ENCODE results near the gene HDAC6. TPM values are rescaled to one million over a fixed set of nuclear protein-coding genes. Genes with fewer than 3 reads are reported as not detected.

Gene HDAC6
- total RNA-seq, 2 experiments from 2014 or later, result 62.0 to 108 TPM

GRCh38 chrX:48826876-48827653 lies 25.2 kb downstream of the HDAC6 start:
- POLR2A ChIA-PET, result no interaction called here
- Histone ChIP-seq H3K4me3 (ENCODE audit: low read depth, low read length, poor library complexity, severe bottlenecking) (no peak overlapping the region), H3K27ac (ENCODE audit: low read depth, low read length, poor library complexity, severe bottlenecking) (no peak overlapping the region), H3K4me2 (ENCODE audit: low read length) (no peak overlapping the region), H3K9me3 (ENCODE audit: low read length) (no peaks in the 10 kb centered on the region), H3K4me1 (ENCODE audit: insufficient read depth, low read length, poor library complexity, severe bottlenecking) (no peaks in the 10 kb centered on the region), H2AFZ (ENCODE audit: low read length) (no peak overlapping the region), H3K9me2 (ENCODE audit: insufficient read depth, low read length) (no peaks in the 10 kb centered on the region), H3K79me2 (ENCODE audit: insufficient read depth, low read depth, low read length) (no peaks in the 10 kb centered on the region), H4K20me1 (ENCODE audit: insufficient read depth, low read length) (no peaks in the 10 kb centered on the region), H3K36me3 (ENCODE audit: insufficient read depth, low read length) (peaks cover 2% of the 10 kb centered on the region; the same call in 1 of the 2 replicates)
- TF ChIP-seq EZH2phosphoT487 (IDR thresholded peaks at IDR 0.05; ENCODE audit: borderline replicate concordance, low read depth, low read length) (no peak), CTCF (conservative IDR thresholded peaks at IDR 0.05; ENCODE audit: low read length) (no peak)
- no TSS peak for BruUV-seq (replicated peaks)
- CTCF ChIA-PET (ENCODE audit: unreplicated experiment), result no interaction called here
- DNase-seq (ENCODE audit: low spot score), result no peak
- intact Hi-C loops (cut with micrococcal nuclease; ENCODE audit: unreplicated experiment), result no loop called here

GRCh38 chrX:48827654-48827968 lies 25.7 kb downstream of the HDAC6 start:
- Histone ChIP-seq H3K9me3 (ENCODE audit: low read length) (no peaks in the 10 kb centered on the region), H3K79me2 (ENCODE audit: insufficient read depth, low read depth, low read length) (no peaks in the 10 kb centered on the region), H4K20me1 (ENCODE audit: insufficient read depth, low read length) (no peaks in the 10 kb centered on the region), H3K4me1 (ENCODE audit: insufficient read depth, low read length, poor library complexity, severe bottlenecking) (no peaks in the 10 kb centered on the region), H3K27ac (ENCODE audit: low read depth, low read length, poor library complexity, severe bottlenecking) (no peak overlapping the region), H3K36me3 (ENCODE audit: insufficient read depth, low read length) (peaks cover 2% of the 10 kb centered on the region; the same call in 1 of the 2 replicates), H3K9me2 (ENCODE audit: insufficient read depth, low read length) (no peaks in the 10 kb centered on the region), H3K4me3 (ENCODE audit: low read depth, low read length, poor library complexity, severe bottlenecking) (no peak overlapping the region), H2AFZ (ENCODE audit: low read length) (no peak overlapping the region), H3K4me2 (ENCODE audit: low read length) (no peak overlapping the region)
- no peak for DNase-seq (ENCODE audit: low spot score)
- no TSS peak for BruUV-seq (replicated peaks)
- TF ChIP-seq EZH2phosphoT487 (IDR thresholded peaks at IDR 0.05; ENCODE audit: borderline replicate concordance, low read depth, low read length) (no peak), CTCF (conservative IDR thresholded peaks at IDR 0.05; ENCODE audit: low read length) (no peak)
- POLR2A ChIA-PET, result no interaction called here
- intact Hi-C loops (cut with micrococcal nuclease; ENCODE audit: unreplicated experiment), result no loop called here
- CTCF ChIA-PET (ENCODE audit: unreplicated experiment), result no interaction called here

- H3K27ac ChIP-seq (ENCODE audit: low read depth, low read length, poor library complexity, severe bottlenecking), result no peak overlapping the region
- intact Hi-C loops (cut with micrococcal nuclease; ENCODE audit: unreplicated experiment), result no loop called here
- TF ChIP-seq EZH2phosphoT487 (IDR thresholded peaks at IDR 0.05; ENCODE audit: borderline replicate concordance, low read depth, low read length) (no peak), CTCF (conservative IDR thresholded peaks at IDR 0.05; ENCODE audit: low read length) (no peak)
- no peaks in the 10 kb centered on the region for H3K79me2 ChIP-seq (ENCODE audit: insufficient read depth, low read depth, low read length)
- no peaks in the 10 kb centered on the region for H4K20me1 ChIP-seq (ENCODE audit: insufficient read depth, low read length)
- no peaks in the 10 kb centered on the region for H3K9me2 ChIP-seq (ENCODE audit: insufficient read depth, low read length)
- no peaks in the 10 kb centered on the region for H3K9me3 ChIP-seq (ENCODE audit: low read length)
- no peaks in the 10 kb centered on the region; the same call in 1 of the 2 replicates for H3K36me3 ChIP-seq (ENCODE audit: insufficient read depth, low read length)
- no peak for DNase-seq (ENCODE audit: low spot score)
- no peak overlapping the region for H3K4me2 ChIP-seq (ENCODE audit: low read length)
- H3K4me3 ChIP-seq (ENCODE audit: low read depth, low read length, poor library complexity, severe bottlenecking), result no peak overlapping the region
- CTCF ChIA-PET (ENCODE audit: unreplicated experiment), result no interaction called here
- H3K4me1 ChIP-seq (ENCODE audit: insufficient read depth, low read length, poor library complexity, severe bottlenecking), result no peaks in the 10 kb centered on the region
- POLR2A ChIA-PET, result no interaction called here
- H2AFZ ChIP-seq (ENCODE audit: low read length), result no peak overlapping the region
- BruUV-seq (replicated peaks), result no TSS peak
Observed at GRCh38 chrX:48829016-48829735, 27.3 kb downstream of the HDAC6 start.

All from OCI-LY7 (cell line).